AG09309 (cell line): ENCODE results near the gene TBL1XR1.
"Not testable (repeated sequence)": the region's sequence is repeated elsewhere in the genome, so short reads cannot be mapped to it uniquely, and the experiment has no call there.

ENCODE experiments used
- DNase-seq: peaks from one replicate; pipeline ENCODE4 v3.0.0-alpha.2; 2010; ENCODE audit warnings: low read depth
- H3K4me3 ChIP-seq: 2 replicates; pipeline ENCODE4 v1.5.1; 2011; ENCODE audit warnings: mild to moderate bottlenecking, low read depth, low read length, moderate library complexity; ENCODE audit not compliant: control insufficient read depth
- TF ChIP-seq, protein P1 (sequence below): IDR thresholded peaks from 2 replicates; pipeline ENCODE4 v1.5.1; 2011; ENCODE audit warnings: mild to moderate bottlenecking, low read depth, low read length, inconsistent platforms; ENCODE audit not compliant: insufficient read depth, control insufficient read depth; ENCODE audit errors: missing control alignments

TBL1XR1 gene

DNA sequence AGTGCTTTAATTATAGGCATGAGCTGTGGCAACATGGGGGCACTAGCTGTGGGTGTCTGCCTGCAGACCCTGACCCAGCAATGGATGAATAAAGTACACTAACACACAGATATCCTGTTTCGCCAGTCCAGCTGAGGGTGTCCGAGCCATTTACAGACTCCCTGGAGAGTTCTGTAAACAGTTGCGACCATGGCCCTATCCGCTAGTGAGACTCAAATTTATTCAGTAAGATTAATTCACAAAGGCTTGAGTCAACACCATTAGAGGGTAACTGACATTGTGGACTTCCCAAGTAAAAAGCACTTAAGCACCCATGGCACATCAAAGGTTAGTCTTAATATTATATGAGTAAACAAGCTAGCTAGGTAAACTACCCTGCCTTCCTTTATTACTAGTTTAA lies 161.6 kb downstream of the TBL1XR1 start:
- TF ChIP-seq, protein P1, sequence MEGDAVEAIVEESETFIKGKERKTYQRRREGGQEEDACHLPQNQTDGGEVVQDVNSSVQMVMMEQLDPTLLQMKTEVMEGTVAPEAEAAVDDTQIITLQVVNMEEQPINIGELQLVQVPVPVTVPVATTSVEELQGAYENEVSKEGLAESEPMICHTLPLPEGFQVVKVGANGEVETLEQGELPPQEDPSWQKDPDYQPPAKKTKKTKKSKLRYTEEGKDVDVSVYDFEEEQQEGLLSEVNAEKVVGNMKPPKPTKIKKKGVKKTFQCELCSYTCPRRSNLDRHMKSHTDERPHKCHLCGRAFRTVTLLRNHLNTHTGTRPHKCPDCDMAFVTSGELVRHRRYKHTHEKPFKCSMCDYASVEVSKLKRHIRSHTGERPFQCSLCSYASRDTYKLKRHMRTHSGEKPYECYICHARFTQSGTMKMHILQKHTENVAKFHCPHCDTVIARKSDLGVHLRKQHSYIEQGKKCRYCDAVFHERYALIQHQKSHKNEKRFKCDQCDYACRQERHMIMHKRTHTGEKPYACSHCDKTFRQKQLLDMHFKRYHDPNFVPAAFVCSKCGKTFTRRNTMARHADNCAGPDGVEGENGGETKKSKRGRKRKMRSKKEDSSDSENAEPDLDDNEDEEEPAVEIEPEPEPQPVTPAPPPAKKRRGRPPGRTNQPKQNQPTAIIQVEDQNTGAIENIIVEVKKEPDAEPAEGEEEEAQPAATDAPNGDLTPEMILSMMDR: no peak
- no peak for DNase-seq
- no peak overlapping the region for H3K4me3 ChIP-seq

- TF ChIP-seq, protein P1: no peak
- DNase-seq: no peak
- H3K4me3 ChIP-seq: no peak overlapping the region
These were observed 162.3 kb downstream of the TBL1XR1 start for GRCh38 chr3:177034832-177035475.

DNA sequence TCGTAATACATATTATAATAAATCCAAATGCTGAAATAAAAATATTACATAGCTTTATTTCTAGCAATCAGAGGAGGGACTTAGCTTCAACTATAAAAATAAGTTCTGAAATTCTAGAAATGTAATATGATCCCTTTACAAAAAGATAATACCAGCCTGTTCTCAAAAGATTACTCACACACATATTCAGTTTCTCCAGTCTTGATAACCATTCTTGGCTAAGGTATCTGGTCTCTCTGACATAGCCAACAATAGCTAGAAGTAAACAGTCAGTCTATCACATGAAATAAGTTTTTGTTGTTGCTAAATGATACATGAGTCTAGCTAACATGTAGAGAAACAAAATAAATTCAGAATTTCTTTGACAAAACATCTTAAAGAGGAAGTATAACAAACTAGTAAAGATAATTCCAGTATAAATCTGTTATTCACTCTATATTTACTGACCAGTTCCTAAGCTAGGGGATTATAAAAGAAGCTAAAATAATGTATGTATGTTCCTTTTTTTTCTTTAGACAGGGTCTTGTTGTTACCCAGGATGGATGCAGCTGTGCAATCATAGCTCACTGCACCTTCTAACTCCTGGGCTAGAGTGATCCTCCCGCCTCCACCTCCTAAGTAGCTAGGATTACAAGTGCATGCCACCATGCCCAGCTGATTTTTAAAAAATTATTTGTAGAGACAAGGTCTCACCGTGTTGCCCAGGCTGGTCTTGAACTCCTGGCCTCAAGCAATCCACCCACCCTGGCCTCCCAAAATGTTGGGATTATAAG lies 170.6 kb downstream of the TBL1XR1 start:
- H3K4me3 ChIP-seq: no peak overlapping the region
- TF ChIP-seq, protein P1: no peak
- DNase-seq: no peak

DNA sequence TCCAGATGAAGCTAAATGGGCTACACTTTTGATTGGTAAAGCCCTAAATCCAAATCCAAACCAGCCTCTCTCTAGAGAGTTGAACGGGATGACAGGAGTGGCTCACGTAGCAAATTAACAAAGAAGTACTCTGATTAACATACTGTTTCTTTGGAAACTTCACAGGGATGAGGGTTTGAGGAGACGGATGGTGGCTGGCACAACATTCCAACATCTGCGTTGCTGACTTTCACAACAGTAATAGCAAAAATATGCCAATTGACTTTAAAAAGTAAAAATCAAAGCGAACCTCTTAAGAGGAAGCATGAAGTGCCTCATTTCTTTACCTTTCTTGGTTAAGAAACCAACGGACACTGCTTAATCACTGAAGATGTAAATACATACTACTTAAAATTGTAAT lies 181.4 kb downstream of the TBL1XR1 start:
- TF ChIP-seq, protein P1: no peak
- no peak overlapping the region for H3K4me3 ChIP-seq
- no peak for DNase-seq

- TF ChIP-seq, protein P1: no peak
- DNase-seq: no peak
- no peak overlapping the region for H3K4me3 ChIP-seq
These were observed 183.5 kb downstream of the TBL1XR1 start for GRCh38 chr3:177013681-177014280.

DNA sequence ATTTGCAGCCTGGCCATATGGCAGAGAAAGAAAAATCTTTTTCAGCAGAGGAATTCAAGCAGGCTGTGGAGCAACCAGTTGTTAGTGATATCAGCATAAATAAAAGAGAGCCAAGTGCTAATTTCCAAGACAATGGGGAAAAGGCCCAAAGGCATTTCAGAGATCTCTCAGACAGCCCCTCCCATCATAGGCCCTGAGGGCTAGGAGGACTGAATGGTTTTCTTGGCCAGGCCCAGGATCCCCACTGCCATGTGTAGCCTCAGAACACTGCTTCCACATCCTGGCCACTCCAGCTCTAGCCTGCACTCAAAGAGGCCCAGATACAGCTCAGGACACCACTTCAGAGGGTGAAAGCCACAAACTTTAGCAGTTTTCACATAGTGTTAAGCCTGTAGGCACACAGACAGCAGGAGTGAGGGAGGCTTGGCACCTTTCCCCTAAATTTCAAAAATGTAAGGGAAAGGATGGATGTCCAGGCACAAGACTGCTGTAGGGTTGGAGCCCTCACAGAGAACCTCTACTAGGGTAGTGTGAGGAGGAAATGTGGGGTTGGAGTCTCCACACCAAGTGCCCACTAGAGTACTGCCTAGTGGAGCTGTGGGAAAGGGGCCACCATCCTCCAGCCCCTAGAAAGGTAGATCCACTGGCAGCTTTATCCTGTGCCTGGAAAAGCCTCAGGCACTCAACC lies 191.4 kb downstream of the TBL1XR1 start:
- DNase-seq: no peak
- no peak overlapping the region for H3K4me3 ChIP-seq
- TF ChIP-seq, protein P1: no peak

GRCh38 chr3:177000159-177000558 lies 197.1 kb downstream of the TBL1XR1 start:
- not testable (repeated sequence) for H3K4me3 ChIP-seq, DNase-seq
